ENCODE data around the gene TBC1D9B. TPM values are rescaled to one million over a fixed set of nuclear protein-coding genes. Genes with fewer than 3 reads are reported as not detected.
A peak's percentile ranks its signal among the peaks of the same experiment; 100 is the strongest.

TBC1D9B gene
- total RNA-seq, 3 donors from 2014 or later, result 115 to 117 (median 116) TPM

DNA sequence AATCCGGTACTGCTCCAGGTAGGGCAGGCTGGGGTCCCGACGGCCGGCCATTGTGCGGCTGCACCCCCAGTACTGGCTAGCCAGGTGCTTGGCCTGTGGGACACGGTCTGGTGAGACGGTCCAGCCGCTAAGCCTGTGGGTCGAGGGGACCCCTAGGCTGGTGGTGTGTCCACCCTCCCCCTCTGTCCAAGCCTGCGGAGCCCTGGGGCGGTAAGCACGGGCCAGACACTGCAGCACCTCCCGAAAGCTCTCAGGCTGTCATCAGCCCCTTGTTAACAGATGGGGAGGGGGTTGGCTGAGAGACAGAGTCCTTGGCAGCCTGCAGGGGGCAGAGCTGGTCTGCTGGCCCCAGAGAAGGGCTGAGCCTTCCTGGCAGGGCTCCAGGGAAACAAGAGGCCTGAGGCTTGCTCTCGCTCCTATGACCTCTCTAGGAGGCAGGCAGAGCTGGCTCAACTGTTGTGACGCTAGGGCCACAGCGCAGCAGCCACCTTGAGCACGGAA, 37.2 kb downstream of the TBC1D9B start:
- peak in 2 of 3 donors; percentile 31 to 39 for DNase-seq
- TF ChIP-seq, protein P1, sequence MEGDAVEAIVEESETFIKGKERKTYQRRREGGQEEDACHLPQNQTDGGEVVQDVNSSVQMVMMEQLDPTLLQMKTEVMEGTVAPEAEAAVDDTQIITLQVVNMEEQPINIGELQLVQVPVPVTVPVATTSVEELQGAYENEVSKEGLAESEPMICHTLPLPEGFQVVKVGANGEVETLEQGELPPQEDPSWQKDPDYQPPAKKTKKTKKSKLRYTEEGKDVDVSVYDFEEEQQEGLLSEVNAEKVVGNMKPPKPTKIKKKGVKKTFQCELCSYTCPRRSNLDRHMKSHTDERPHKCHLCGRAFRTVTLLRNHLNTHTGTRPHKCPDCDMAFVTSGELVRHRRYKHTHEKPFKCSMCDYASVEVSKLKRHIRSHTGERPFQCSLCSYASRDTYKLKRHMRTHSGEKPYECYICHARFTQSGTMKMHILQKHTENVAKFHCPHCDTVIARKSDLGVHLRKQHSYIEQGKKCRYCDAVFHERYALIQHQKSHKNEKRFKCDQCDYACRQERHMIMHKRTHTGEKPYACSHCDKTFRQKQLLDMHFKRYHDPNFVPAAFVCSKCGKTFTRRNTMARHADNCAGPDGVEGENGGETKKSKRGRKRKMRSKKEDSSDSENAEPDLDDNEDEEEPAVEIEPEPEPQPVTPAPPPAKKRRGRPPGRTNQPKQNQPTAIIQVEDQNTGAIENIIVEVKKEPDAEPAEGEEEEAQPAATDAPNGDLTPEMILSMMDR (IDR thresholded peaks at IDR 0.05), result no peak

DNA sequence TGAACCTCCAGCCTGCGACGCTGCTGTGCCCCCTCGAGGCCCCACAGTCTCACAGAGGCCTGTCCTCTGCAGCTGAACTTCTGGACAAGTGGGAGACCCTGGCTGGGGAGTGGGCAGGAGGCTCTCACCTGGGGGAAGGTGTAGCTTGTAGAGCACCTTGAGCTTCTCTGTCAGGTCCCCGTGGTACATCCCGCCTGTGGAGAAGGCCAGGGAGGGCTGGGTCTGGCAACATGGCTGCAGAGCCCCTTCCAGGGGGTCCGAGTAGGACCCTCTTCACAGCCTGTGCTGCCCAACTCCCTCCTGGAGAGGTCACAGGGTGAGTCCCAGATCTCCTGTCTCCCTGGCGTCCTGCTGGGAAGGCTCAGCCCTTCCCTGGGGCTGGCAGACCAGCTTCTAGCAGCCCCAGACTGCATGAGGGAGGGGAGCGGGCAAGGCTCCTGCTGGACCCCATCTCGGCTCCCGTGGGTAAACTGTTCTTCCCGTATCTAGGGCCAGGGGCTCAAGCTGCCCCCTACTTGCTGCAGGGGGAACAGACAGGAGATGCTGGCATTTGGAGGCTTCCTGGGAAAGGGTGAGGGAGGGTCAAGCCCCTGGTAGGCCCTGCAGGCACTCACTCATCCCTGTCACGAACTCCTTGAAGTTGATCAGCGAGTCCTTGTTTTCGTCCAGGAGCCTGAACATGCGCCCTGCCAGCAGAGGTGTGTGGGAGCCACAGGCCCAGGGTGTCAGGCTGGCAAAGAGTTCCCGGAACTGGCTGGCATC, 37.9 kb downstream of the TBC1D9B start:
- Histone ChIP-seq H3K4me1 (ENCODE audit: low read depth) (no peaks in the 10 kb centered on the region), H3K4me3 (no peak overlapping the region), H3K36me3 (ENCODE audit: low read depth) (peaks cover 5% of the 10 kb centered on the region), H3K9me3 (no peaks in the 10 kb centered on the region)
- ATAC-seq, result no peak
- intact Hi-C loops (cut with DNase I, micrococcal nuclease), result no loop called here
- peak in 1 of 3 donors; percentile 14 for DNase-seq
- TF ChIP-seq, protein P1 (IDR thresholded peaks at IDR 0.05), result no peak

More for the DNA sequence above, 37.2 kb downstream of the TBC1D9B start:
- intact Hi-C loops (cut with DNase I, micrococcal nuclease), result no loop called here
- Histone ChIP-seq H3K9me3 (no peaks in the 10 kb centered on the region), H3K36me3 (ENCODE audit: low read depth) (peaks cover 5% of the 10 kb centered on the region), H3K4me1 (ENCODE audit: low read depth) (no peaks in the 10 kb centered on the region), H3K4me3 (no peak overlapping the region)
- peak; percentile 17 for ATAC-seq

DNA sequence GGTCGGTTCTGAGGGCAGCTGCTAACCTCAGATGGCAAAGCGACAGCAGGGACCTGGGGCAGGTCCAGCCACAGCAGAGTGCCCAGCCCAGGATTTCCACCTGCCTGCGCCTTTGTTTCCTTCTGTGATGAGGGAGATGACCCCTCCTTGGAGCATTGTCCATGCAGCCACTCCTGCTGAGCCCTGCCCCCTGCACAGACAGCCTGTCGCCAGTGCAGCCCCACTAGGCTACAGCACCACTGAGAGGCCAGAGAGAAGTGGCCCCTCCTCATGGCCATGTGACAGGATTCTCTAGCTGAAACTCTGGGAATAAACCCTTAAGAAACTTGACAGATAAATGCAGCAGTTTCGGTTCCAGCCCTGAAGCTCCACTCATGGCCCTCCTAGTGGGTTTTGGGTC, 38.6 kb downstream of the TBC1D9B start:
- Histone ChIP-seq H3K4me3 (no peak overlapping the region), H3K9me3 (no peaks in the 10 kb centered on the region), H3K36me3 (ENCODE audit: low read depth) (no peaks in the 10 kb centered on the region), H3K4me1 (ENCODE audit: low read depth) (no peaks in the 10 kb centered on the region)
- TF ChIP-seq, protein P1 (IDR thresholded peaks at IDR 0.05), result no peak
- intact Hi-C loops (cut with DNase I, micrococcal nuclease), result no loop called here
- ATAC-seq (no peak), DNase-seq (no peak)

DNA sequence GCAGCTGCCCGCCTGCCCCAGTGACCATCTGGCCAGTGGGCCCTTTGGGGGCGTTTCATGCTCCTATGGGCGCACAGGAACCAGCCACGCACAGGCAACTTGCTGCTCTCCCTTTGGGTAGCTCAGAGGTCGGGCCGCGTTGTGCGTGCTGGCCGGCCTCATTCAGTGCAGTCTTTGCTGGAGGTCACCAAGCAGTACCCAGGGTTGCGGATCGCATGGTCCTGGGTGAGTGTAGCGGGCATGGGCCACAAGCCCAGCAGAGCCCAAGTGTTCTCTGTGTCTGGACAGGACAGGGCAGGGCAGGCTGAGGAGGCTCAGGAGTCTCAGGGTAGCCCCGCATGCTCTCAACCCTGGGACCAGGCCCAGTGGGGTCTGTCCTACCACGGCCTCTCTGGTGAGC, 39.2 kb downstream of the TBC1D9B start:
- ATAC-seq, result no peak
- H3K4me3 ChIP-seq, result no peak overlapping the region
- intact Hi-C loops (cut with DNase I, micrococcal nuclease), result no loop called here
- no peak for DNase-seq
- TF ChIP-seq, protein P1 (IDR thresholded peaks at IDR 0.05), result no peak
- H3K4me1 ChIP-seq (ENCODE audit: low read depth), result no peaks in the 10 kb centered on the region
- no peaks in the 10 kb centered on the region for H3K9me3 ChIP-seq
- H3K36me3 ChIP-seq (ENCODE audit: low read depth), result peaks cover under 1% of the 10 kb centered on the region

DNA sequence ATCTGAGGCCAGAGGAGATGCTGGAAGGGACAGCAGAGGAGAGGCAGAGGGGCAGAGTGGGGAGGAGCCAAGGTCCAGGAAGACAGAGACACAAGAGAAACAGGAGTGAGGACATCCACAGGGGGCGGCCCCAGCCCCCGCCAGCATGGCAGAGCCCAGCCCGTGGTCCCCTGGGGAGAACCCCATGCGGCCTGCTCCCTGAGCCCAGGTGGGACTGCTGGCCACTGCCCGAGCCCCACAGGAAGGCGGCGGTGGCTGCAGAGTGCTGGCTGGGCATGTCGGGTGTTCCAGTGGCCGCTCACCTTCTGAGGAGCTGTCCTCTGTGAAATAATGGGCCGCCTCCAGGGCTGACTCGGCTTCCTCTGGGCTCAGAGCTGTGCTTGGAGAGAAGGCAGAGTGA, 40.2 kb downstream of the TBC1D9B start:
- peaks cover 4% of the 10 kb centered on the region for H3K36me3 ChIP-seq (ENCODE audit: low read depth)
- ATAC-seq (no peak), DNase-seq (no peak)
- TF ChIP-seq, protein P1 (IDR thresholded peaks at IDR 0.05), result no peak
- H3K4me1 ChIP-seq (ENCODE audit: low read depth), result no peaks in the 10 kb centered on the region
- H3K4me3 ChIP-seq, result no peak overlapping the region
- intact Hi-C loops (cut with DNase I, micrococcal nuclease), result no loop called here
- no peaks in the 10 kb centered on the region for H3K9me3 ChIP-seq
